Glomerular visceral epithelial cell (primary cell): ENCODE results near the gene SENP5.

Experiments
- DNase-seq: peaks from one replicate; pipeline ENCODE4 v3.0.0-alpha.2; 2016; ENCODE audit errors: extremely low spot score

SENP5 gene

DNA sequence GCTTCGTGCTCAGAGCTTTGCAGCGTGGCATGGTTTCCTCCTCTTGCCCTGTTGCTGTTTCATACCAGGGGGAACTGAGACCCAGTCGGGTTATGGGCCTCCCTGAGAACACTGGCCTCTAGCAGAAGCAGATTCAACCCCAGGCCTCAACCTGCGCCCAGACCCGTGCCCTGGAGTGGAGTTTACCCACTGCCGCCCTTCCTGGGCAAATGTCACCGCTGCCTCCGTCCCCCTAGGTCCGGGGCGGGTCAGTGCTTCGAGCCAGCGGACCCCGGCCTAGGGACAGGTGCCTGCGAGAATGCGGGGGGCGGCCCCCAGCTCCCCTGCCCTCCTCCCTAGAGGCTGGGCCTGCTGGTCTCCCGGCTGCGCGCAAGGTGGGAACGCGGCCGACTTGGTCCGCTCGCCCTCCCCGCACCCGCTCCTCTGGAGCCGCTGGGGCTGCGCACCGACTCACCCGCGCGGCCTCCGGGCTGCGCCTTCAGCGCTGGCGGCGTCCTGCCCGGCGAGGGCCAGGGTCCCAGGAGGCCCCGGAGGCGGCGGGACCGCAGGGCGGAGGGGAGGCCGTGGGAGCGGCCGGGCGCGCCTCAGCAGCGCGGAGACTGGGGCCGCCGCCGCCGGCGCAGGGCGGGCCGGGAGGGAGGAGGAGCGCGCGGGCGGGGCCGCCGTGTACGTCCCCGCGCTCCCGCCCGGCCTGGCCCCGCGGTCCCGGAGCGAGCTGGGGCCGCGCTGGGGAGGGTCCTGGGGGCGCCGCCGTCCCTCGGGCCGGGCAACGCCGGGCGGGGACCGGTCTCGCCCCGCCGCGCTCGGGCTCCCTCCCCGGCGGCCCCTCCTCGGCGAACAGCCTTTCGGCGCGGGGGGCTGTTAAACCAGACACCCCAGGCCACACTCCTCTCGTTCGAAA lies 100.8 kb downstream of the SENP5 start, which contains the start of gene PIGZ:
PIGZ (minus strand) TSS at position 601 of the 901 bp plus-strand sequence. CDS start 16,802 bp downstream, outside the sequence.
- peak; percentile 36 for DNase-seq

- peak; percentile 25 for DNase-seq
Observed at GRCh38 chr3:196969134-196969659, 101.5 kb downstream of the SENP5 start.

- peak; percentile 63 for DNase-seq
Observed at GRCh38 chr3:196969660-196970546, 102.2 kb downstream of the SENP5 start.

GRCh38 chr3:196970547-196971093 lies 102.9 kb downstream of the SENP5 start:
- no peak for DNase-seq

- no peak for DNase-seq
Observed at GRCh38 chr3:196971094-196971698, 103.5 kb downstream of the SENP5 start.

- no peak for DNase-seq
Observed at GRCh38 chr3:196974661-196975060, 106.9 kb downstream of the SENP5 start.

DNA sequence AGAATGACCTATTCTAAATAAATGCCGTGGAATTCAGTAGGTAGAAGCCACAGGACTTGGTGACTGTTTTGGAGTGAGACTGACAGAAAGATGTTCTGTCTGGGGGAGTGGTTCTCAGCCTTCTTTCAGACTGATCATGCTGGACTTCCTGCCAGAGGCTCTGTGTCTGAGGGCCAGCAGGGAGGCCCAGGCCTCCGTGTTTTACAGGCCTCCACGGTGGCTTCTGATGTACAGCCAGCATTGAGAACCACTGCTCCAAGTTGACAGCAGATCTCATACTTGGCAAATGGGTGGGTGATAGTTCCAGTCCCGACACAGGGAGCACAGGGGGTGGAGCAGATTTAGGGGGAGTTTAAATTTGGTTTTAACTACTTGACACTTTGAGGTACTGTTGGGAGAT lies 107.6 kb downstream of the SENP5 start:
- DNase-seq: no peak

DNA sequence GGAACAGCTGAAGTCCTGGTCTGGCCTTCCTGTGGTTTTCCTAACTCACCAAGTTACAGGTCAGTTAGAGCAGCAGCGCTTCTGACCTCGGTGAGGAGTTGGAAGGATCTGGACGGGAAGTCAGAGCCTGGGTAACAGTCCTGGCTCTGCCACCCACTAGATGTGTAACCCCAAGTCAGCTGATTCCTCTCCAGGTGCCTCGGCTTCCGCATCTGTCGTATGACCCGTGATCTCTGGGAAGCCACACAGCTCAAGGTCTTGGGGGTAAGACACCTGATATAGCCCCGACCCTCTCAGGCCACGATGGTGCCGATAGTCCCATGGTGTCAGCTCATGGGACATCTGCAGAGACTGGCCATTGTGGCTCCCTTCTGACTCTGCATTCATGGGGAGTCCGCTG lies 109.2 kb downstream of the SENP5 start:
- DNase-seq: no peak

DNA sequence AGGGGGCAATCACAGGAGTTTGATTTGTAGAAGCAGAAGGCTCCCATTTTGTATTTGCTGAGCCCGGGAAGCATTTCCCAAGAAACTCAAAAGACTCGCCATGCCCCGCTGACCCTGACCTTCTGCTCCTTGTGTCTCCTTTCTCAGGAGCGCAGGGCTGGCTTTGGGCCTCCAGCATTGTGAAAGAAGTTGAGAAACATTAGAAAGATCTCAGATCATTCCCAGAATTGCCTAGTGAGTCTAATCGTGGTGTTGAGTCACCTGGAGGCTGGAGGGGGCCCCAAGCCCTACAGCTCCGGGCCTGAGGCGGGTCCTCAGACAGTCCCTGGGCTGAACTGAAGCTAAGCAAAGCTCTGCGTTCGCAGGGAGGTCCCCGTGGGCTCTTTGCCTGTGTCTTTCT lies 111.8 kb downstream of the SENP5 start:
- peak; percentile 46 for DNase-seq

GRCh38 chr3:196981657-196982056 lies 113.9 kb downstream of the SENP5 start:
- no peak for DNase-seq

DNA sequence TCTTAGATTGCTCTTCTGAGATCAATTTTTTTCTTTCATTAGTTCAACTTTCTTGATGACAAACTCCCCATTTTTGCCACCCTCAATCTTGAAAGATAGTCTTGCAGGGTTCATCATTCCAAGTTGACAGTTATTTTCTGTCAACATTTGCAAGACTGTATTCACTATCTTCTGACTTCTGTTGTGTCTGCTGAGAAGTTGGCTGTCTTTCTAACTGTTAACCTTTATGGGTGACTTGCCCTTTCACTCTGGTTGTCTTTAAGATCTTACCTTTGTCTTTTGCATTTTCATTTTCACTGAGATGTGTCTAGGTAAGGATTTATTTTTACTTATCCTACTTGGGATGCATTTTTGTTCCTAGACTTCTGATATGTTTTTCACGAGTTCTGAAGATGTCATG lies 115.5 kb downstream of the SENP5 start:
- no peak for DNase-seq
